OCI-LY1 (cell line): ENCODE measurements around the gene RBPMS2.

Experiments
- CTCF ChIP-seq: fragments of 200-600 bp; sonication (generic), shearing (Covaris generic); IDR thresholded peaks from 2 replicates; pipeline ENCODE4 v1.5.1; 2017; ENCODE audit warnings: mild to moderate bottlenecking, antibody characterized with exemption, low read length, moderate library complexity, mixed read lengths
- EZH2 ChIP-seq: fragments of 200-600 bp; sonication (generic), shearing (Covaris generic); IDR thresholded peaks from 2 replicates; pipeline ENCODE4 v1.8.0; 2017; ENCODE audit warnings: borderline replicate concordance, mixed run types, mild to moderate bottlenecking, antibody characterized with exemption, low read length, moderate library complexity, mixed read lengths

GRCh38 chr15:64730151-64730550 is 45.2 kb downstream of the RBPMS2 start:
- TF ChIP-seq CTCF = no peak
- TF ChIP-seq EZH2 = no peak
